HG03565 (cell line): ENCODE data around the gene MIA.
A peak's percentile ranks its signal among the peaks of the same experiment; 100 is the strongest.
"Not testable (repeated sequence)": the region's sequence is repeated elsewhere in the genome, so short reads cannot be mapped to it uniquely, and the experiment has no call there.

Experiments used
- ATAC-seq: cut with Tn5 transposase; IDR thresholded peaks from one replicate; pipeline ENCODE4 v1.9.1; 2021; ENCODE audit warnings: mild to moderate bottlenecking, moderate library complexity; ENCODE audit not compliant: unreplicated experiment

The MIA gene

GRCh38 chr19:40750058-40750873 lies 25.1 kb upstream of the MIA start, which contains the start of gene ACTMAP:
Gene ACTMAP (minus strand): TSS chr19:40750477. CDS start chr19:40749803, 674 bp downstream.
- peak; percentile 79 for ATAC-seq

DNA sequence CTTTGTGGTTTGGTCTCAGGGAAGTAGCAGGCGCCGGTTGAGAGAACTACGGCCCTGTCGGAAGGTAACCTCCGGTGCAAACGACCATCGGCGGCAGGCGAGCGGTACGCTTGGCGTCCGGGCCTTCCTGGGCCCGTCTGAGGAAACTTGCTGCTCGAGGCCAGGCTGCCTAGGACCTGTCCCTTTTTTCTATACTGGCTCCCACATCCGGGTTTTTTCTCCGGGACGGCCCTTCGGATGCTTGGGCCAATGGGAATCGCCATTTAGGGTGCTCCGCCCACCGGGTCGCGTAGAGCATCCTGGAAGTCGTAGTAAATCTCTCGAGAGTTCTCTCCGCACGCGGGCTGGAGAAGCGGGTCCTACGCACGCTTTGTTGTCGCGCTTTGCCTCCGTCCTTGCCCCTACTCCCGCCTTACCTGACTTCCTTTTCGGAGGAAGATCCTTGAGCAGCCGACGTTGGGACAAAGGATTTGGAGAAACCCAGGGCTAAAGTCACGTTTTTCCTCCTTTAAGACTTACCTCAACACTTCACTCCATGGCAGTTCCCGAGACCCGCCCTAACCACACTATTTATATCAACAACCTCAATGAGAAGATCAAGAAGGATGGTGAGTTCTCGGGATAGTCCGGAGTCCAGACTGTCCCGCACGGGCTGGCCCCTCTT lies 24.3 kb upstream of the MIA start, which contains the start of gene SNRPA:
Gene SNRPA (plus strand): TSS at position 330 of the 664 bp plus-strand sequence. CDS start 206 bp downstream, at position 536.
- peak; percentile 41 for ATAC-seq

GRCh38 chr19:40752257-40752781 lies 23.0 kb upstream of the MIA start:
- no peak for ATAC-seq

DNA sequence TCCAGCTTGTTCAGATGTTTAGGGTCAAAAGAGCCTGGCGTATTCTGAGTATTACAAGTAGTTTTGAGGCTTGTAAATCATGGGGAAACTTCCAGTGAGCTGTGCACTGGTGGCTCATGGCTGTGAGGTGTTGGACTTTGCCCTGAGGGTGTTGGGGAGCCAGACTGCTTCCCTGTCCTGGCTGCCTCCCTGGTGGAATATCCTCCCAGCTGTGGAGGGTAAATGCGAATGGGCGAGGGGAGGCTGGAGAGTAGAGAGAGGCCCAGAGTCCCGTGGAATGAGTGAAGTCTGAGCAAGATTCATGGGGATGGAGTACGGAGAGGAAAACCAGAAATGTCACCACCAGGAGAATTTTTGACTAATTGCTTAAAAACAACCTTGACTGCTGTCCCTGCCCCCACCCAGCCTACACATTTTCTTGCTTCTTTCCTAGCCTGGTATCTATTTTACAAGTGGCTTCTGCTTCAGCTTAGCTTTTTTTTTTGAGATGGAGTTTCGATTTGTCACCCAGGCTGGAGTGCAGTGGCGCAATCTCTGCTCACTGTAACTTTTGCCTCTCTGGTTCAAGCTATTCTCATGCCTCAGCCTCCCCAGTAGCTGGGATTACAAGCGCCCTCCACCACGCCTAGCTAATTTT lies 20.6 kb upstream of the MIA start:
- ATAC-seq, result no peak

- no peak for ATAC-seq
Observed at GRCh38 chr19:40755248-40755624, 20.1 kb upstream of the MIA start.

- no peak for ATAC-seq
Observed at GRCh38 chr19:40755791-40756190, 19.5 kb upstream of the MIA start.

DNA sequence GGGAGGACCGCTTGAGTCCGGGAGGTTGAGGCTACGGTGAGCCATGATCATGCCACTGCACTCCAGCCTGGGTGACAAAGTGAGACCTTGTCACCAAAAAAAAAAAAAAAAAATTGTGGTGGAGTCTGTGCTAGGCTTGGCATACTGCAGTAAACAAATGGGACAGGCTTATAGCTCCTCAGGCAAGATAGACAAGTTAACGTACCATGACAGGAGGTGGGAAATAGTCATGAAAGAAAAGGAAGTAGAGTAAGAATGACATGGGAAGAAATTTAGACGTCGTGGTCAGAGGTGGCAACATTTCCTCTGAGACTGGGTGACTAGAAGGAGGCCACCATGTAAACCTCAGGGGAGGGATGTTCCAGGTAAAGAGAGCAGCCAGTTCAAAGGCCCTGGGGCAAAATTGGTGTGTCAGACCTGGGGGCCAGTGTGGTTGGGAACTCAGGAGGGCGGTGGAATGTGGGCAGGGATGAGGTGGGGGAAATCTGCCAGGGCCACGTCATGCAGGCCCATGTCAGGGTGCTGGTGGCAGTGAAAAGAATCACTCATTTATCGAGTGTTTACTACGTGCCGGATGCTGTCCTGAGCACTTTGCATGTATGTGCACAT lies 18.7 kb upstream of the MIA start:
- no peak for ATAC-seq

DNA sequence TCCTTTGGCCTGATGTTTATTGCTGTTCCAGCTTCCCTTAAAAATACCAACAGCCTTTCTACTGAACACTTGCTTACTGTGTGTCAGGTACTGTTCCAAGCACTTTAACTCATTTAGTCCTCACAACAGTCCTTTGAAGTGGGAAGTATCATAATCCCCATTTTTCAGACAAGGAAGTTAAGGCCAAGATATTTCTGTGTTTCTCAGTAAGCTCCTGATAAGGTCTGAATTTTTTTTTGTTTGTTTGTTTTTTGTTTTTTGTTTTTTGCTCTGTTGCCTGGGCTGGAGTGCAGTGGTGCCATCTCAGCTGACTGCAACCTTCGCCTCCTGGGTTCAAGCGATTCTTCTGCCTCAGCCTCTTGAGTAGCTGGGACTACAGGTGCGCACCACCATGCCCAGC lies 16.8 kb upstream of the MIA start:
- no peak for ATAC-seq

GRCh38 chr19:40759352-40759751 lies 16.0 kb upstream of the MIA start:
- no peak for ATAC-seq

DNA sequence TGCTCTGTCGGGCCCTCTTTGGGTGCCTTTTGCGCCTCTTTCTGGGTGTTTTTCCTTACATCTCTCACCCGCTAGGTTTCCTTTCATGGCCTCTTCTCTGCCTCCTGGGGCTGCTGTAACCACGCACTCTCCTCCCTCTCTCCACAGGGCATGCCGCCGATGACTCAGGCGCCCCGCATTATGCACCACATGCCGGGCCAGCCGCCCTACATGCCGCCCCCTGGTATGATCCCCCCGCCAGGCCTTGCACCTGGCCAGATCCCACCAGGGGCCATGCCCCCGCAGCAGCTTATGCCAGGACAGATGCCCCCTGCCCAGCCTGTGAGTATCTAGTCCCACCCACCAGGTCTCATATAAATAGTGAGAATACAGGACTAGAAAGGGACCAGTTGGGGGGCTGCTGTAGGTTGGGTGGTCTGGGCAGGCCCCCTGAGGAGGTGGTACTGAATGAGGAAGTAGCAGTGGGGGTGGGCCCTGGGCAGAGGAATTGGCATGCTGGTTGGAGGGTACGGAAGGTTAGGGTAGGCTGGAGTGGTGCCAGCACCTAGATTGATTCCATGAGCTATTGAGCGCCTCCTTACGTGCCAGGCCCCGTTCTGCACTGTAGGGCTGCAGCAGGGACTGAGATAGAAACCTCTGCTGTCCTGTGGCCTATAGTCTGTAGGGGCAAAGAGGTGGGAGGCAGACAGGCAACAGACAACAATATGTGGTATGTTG lies 12.4 kb upstream of the MIA start:
- ATAC-seq, result no peak

DNA sequence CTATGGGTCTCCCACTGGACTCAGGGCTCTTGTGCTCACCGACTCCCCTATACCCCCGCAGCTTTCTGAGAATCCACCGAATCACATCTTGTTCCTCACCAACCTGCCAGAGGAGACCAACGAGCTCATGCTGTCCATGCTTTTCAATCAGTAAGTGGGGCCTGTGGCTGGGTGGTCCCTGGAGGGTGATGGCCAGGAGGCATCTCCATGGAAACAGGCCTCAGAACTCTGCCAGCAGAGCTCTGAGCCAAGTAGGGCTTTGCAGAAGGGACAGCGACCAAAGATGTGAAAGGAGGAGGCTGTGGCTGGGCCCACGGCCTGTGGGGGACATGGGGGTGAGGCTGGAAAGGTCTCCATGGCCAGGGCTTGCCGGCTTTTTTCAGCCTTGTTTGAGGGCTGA lies 11.8 kb upstream of the MIA start:
- no peak for ATAC-seq

- ATAC-seq, result no peak
Observed at GRCh38 chr19:40763963-40764362, 11.4 kb upstream of the MIA start.

DNA sequence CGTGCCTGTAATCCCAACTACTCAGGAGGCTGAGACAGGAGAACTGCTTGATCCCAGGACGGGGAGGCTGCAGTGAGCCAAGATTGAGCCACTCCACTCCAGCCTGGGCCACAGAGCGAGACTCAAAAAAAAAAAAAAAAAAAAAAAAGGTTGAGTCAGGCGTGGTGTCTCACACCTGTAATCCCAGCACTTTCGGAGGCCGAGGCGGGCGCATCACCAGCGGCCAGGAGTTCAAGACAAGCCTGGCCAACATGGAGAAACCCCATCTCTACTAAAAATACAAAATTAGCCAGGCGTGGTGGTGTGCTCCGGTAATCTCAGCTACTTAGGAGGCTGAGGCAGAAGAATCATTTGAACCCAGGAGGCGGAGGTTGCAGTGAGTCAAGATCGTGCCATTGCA lies 8.9 kb upstream of the MIA start:
- ATAC-seq, result not testable (repeated sequence)

- no peak for ATAC-seq
Observed at GRCh38 chr19:40768869-40769268, 6.5 kb upstream of the MIA start.

DNA sequence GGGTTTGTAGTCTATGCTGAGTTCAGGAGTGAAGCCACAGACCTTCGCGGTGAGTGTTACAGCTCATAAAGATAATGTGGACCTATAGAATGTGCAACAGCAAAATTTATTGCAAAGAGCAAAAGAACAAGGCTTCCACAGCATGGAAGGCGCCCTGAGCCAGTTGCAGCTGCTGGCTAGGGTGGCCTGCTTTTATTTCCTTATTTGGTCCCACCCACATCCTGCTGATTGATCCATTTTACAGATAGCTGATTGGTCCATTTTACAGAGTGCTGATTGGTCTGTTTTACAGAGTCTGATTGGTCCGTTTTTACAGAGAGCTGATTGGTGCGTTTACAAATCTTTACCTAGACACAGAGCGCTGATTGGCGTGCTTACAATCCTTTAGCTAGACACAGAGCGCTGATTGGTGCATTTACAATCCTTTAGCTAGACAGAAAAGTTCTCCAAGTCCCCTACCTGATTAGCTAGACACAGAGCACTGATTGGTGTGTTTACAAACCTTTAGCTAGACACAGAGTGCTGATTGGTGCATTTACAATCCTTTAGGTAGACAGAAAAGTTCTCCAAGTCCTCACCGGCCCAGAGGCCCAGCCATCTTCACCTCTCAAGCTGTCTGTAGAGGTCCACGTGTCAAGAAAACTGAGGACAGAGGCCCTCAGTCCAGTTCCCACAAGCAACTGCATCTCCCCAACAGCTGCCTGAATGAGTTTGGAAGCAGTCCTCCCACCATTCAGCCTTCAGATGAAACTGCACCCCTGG lies 4.0 kb upstream of the MIA start:
- not testable (repeated sequence) for ATAC-seq

DNA sequence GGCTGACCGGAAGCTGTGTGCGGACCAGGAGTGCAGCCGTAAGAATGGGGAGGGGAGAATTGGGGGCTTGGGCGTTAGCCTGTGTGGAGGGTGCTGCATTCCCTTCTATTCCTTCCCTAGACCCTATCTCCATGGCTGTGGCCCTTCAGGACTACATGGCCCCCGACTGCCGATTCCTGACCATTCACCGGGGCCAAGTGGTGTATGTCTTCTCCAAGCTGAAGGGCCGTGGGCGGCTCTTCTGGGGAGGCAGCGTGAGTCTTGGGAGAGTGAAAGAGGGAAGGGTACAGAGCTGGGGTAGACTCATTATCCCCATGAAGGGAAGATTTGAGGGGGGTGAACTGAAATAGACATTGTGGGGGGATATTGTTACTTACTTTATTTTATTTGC lies 306 bp downstream of the MIA start:
- ATAC-seq, result no peak

DNA sequence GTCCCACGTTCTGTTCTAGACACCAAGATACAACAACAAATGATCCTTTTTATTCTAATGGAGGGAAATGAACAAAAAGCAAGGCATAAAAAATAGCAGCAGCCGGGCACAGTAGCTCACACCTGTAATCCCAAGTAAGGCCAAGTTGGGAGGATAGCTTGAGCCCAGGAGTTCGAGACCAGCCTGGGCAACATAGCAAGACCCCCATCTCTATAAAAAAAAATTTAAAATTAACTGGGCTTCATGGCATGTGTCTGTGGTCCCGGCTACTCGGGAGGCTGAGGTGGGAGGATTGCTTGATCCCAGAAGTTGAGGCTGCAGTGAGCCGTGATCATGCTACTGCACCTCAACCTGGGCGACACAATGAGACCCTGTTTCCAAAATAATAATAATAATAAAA lies 1.0 kb downstream of the MIA start:
- no peak for ATAC-seq

GRCh38 chr19:40776932-40777644 lies 1.8 kb downstream of the MIA start:
- ATAC-seq, result peak; percentile 55

- ATAC-seq, result no peak
Observed at GRCh38 chr19:40777645-40777936, 2.3 kb downstream of the MIA start.
